GM18951 (cell line): ENCODE data around the gene RAB7B.

Source experiments
- POLR2A ChIP-seq: IDR thresholded peaks from 4 replicates; pipeline ENCODE4 v1.6.1; 2011; ENCODE audit warnings: mild to moderate bottlenecking; ENCODE audit not compliant: insufficient read length, insufficient read depth; ENCODE audit errors: extremely low read depth
- in situ Hi-C: fragments of 300-500 bp; cut with MboI; formaldehyde crosslinking; loops from one replicate; pipeline ENCODE4 v1.12.0; 2022; ENCODE audit warnings: low sequenced_read_pairs, mixed read lengths, inconsistent platforms; ENCODE audit not compliant: unreplicated experiment

The RAB7B gene

GRCh38 chr1:205927676-205928075 lies 75.5 kb downstream of the RAB7B start:
- in situ Hi-C loops, result no loop called here
- no peak for TF ChIP-seq POLR2A

GRCh38 chr1:205927247-205927646 lies 75.9 kb downstream of the RAB7B start:
- TF ChIP-seq POLR2A, result no peak
- in situ Hi-C loops, result no loop called here
